Testis (tissue), 2 donors: ENCODE data around the gene MTPN.

Experiments used
- POLR2A ChIP-seq: fragments of 450-650 bp; IDR thresholded peaks from one replicate; pipeline ENCODE4 v1.6.1; 2017; ENCODE audit warnings: antibody characterized with exemption, mild to moderate bottlenecking, moderate library complexity
- TF ChIP-seq, protein P1 (sequence below), 3 experiments: fragments of 450-650 bp in 2 of 3; fragments of 200-600 bp in 1 of 3; sonication (generic) in 1 of 3; IDR thresholded peaks; one replicate each; pipeline ENCODE4 v1.5.1; 2016 to 2019; ENCODE audit warnings: antibody characterized with exemption in 3 of 3, mild to moderate bottlenecking in 2 of 3, moderate library complexity in 1 of 3

DNA sequence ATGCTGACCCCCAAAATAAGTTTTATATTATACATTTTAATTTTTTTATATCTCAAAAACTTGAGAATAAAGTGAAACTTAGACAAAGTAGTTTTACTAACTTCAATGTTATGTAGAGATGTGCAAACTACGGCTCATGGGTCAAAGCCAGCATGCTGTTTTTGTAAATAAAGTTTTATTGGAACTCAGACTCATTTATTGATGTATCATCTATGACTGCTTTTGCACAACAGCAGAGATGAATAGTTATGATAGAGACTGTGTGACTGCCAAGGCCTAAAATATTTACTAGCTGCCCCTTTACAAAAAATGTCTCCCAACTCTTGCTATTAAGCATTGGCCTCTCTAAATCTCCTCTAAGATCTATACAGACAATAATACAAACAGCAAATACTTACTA is 12.4 kb downstream of the MTPN start:
- TF ChIP-seq, protein P1, sequence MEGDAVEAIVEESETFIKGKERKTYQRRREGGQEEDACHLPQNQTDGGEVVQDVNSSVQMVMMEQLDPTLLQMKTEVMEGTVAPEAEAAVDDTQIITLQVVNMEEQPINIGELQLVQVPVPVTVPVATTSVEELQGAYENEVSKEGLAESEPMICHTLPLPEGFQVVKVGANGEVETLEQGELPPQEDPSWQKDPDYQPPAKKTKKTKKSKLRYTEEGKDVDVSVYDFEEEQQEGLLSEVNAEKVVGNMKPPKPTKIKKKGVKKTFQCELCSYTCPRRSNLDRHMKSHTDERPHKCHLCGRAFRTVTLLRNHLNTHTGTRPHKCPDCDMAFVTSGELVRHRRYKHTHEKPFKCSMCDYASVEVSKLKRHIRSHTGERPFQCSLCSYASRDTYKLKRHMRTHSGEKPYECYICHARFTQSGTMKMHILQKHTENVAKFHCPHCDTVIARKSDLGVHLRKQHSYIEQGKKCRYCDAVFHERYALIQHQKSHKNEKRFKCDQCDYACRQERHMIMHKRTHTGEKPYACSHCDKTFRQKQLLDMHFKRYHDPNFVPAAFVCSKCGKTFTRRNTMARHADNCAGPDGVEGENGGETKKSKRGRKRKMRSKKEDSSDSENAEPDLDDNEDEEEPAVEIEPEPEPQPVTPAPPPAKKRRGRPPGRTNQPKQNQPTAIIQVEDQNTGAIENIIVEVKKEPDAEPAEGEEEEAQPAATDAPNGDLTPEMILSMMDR (IDR thresholded peaks at IDR 0.05): no peak
- TF ChIP-seq POLR2A: no peak
